ENCODE measurements around the gene LMOD2. TPM values are rescaled to one million over a fixed set of nuclear protein-coding genes. Genes with fewer than 3 reads are reported as not detected.

The LMOD2 gene
- polyA plus RNA-seq, 3 donors, result 0.09 TPM; not detected in 2

DNA sequence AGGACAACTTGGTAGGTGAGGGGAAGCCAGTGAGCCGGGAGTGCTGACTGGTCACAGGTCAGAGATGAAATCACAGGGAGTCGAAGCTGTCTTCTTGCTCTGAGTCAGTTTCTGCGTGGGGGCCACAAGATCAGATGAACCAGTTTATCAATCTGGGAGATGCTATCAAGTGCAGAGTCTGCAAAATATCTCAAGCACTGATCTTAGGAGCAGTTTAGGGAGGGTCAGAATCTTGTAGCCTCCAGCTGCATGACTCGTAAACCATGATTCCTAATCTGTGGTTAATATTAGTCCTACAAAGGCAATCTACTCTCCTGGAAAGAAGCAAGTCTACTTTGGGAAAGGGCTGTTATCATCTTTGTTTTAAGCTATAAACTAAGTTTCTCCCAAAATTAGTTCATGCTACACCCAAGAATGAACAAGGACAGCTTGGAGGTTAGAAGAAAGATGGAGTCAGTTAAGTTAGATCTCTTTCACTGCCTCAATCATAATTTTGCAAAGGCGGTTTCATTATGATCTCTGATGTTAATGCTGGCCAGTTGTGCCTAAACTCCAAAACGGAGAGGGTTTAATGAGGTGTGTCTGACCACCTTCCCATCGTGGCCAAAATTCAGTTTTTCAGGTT is 8.4 kb upstream of the LMOD2 start:
- H2AFZ ChIP-seq (ENCODE audit: insufficient read depth, low read depth, low read length, poor library complexity, severe bottlenecking), result no peak overlapping the region
- H3K4me1 ChIP-seq (ENCODE audit: control insufficient read depth in 1 of 2, insufficient read depth in 2 of 2, low read length in 2 of 2), result no peaks in the 10 kb centered on the region
- H4K20me1 ChIP-seq (ENCODE audit: insufficient read depth, low read length), result no peaks in the 10 kb centered on the region
- no peak overlapping the region for H3K9ac ChIP-seq (ENCODE audit: insufficient read depth, low read length, poor library complexity, severe bottlenecking)
- no peaks in the 10 kb centered on the region for H3K4me1 Mint-ChIP-seq
- H3K79me2 ChIP-seq (ENCODE audit: insufficient read depth, low read length), result no peaks in the 10 kb centered on the region
- no peak overlapping the region for H3K4me3 Mint-ChIP-seq
- H3K27ac ChIP-seq (ENCODE audit: low read depth in 1 of 2, low read length in 2 of 2), result no peak overlapping the region
- no peak for DNase-seq
- peaks cover 0 to 11% of the 10 kb centered on the region in 2 donors for H3K27me3 ChIP-seq (ENCODE audit: control insufficient read depth in 2 of 2, insufficient read depth in 2 of 2, low read length in 2 of 2)
- TF ChIP-seq, protein P1, sequence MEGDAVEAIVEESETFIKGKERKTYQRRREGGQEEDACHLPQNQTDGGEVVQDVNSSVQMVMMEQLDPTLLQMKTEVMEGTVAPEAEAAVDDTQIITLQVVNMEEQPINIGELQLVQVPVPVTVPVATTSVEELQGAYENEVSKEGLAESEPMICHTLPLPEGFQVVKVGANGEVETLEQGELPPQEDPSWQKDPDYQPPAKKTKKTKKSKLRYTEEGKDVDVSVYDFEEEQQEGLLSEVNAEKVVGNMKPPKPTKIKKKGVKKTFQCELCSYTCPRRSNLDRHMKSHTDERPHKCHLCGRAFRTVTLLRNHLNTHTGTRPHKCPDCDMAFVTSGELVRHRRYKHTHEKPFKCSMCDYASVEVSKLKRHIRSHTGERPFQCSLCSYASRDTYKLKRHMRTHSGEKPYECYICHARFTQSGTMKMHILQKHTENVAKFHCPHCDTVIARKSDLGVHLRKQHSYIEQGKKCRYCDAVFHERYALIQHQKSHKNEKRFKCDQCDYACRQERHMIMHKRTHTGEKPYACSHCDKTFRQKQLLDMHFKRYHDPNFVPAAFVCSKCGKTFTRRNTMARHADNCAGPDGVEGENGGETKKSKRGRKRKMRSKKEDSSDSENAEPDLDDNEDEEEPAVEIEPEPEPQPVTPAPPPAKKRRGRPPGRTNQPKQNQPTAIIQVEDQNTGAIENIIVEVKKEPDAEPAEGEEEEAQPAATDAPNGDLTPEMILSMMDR (IDR thresholded peaks at IDR 0.05), result no peak
- H3K27me3 Mint-ChIP-seq (ENCODE audit: low read depth in 3 of 3), result peaks cover 2 to 18% (median 4%) of the 10 kb centered on the region in 3 donors
- no peak overlapping the region for H3K4me2 ChIP-seq (replicated peaks; ENCODE audit: extremely low read depth, low read length, poor library complexity, severe bottlenecking)
- H3K27ac Mint-ChIP-seq, result no peak overlapping the region
- H3K36me3 ChIP-seq (replicated peaks in 1 of 2; ENCODE audit: control insufficient read depth in 1 of 2, insufficient read depth in 2 of 2, low read length in 2 of 2), result no peaks in the 10 kb centered on the region
- H3K9me3 ChIP-seq (replicated peaks in 1 of 2; ENCODE audit: control insufficient read depth in 1 of 2, insufficient read depth in 1 of 2, low read length in 2 of 2), result no peaks in the 10 kb centered on the region
- no peaks in the 10 kb centered on the region for H3K36me3 Mint-ChIP-seq
- peaks cover 0 to 2% (median 0%) of the 10 kb centered on the region in 7 donors for H3K9me3 Mint-ChIP-seq
- H3K4me3 ChIP-seq (replicated peaks in 1 of 3; ENCODE audit: low read depth in 2 of 3, low read length in 3 of 3), result no peak overlapping the region
- WGBS (ENCODE audit: insufficient coverage), result 93% methylated on average over 6 of the region's 7 CpGs
- intact Hi-C loops (cut with micrococcal nuclease), result no loop called here

DNA sequence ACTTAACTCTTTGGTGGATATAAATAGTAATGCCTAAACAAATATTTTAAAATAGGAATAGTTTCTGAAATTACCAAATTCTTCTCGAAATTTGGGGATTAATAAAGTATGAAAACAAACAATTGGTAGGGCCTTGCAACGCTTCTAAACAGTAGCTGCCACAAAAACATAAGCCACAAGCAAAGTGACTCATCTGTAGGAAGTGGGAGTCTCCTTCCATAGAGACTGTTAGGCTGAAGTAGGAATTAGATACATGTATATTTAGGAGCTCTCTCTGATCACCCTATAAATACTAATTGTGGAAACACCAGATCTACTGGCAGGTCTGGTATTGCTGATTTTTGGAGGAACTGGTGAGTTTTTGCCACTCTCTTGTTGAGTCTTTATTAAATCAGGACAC is 5.7 kb upstream of the LMOD2 start:
- Histone ChIP-seq H3K4me1 (ENCODE audit: control insufficient read depth in 1 of 2, insufficient read depth in 2 of 2, low read length in 2 of 2) (no peaks in the 10 kb centered on the region), H3K27ac (ENCODE audit: low read depth in 1 of 2, low read length in 2 of 2) (no peak overlapping the region), H3K4me3 (replicated peaks in 1 of 3; ENCODE audit: low read depth in 2 of 3, low read length in 3 of 3) (no peak overlapping the region), H4K20me1 (ENCODE audit: insufficient read depth, low read length) (no peaks in the 10 kb centered on the region), H3K36me3 (replicated peaks in 1 of 2; ENCODE audit: control insufficient read depth in 1 of 2, insufficient read depth in 2 of 2, low read length in 2 of 2) (no peaks in the 10 kb centered on the region), H3K79me2 (ENCODE audit: insufficient read depth, low read length) (no peaks in the 10 kb centered on the region), H3K9ac (ENCODE audit: insufficient read depth, low read length, poor library complexity, severe bottlenecking) (no peak overlapping the region), H3K27me3 (ENCODE audit: control insufficient read depth in 2 of 2, insufficient read depth in 2 of 2, low read length in 2 of 2) (peaks cover 0 to 3% of the 10 kb centered on the region in 2 donors), H3K9me3 (replicated peaks in 1 of 2; ENCODE audit: control insufficient read depth in 1 of 2, insufficient read depth in 1 of 2, low read length in 2 of 2) (no peaks in the 10 kb centered on the region), H2AFZ (ENCODE audit: insufficient read depth, low read depth, low read length, poor library complexity, severe bottlenecking) (no peak overlapping the region), H3K4me2 (replicated peaks; ENCODE audit: extremely low read depth, low read length, poor library complexity, severe bottlenecking) (no peak overlapping the region)
- WGBS (ENCODE audit: insufficient coverage), result no CpG with 5 or more reads among the region's 2 CpGs
- peaks cover 0 to 2% (median 0%) of the 10 kb centered on the region in 7 donors for H3K9me3 Mint-ChIP-seq
- no peaks in the 10 kb centered on the region for H3K36me3 Mint-ChIP-seq
- TF ChIP-seq, protein P1 (IDR thresholded peaks at IDR 0.05), result no peak
- no peaks in the 10 kb centered on the region for H3K4me1 Mint-ChIP-seq
- DNase-seq, result no peak
- intact Hi-C loops (cut with micrococcal nuclease), result no loop called here
- peaks cover 2 to 10% (median 4%) of the 10 kb centered on the region in 3 donors for H3K27me3 Mint-ChIP-seq (ENCODE audit: low read depth in 3 of 3)
- no peak overlapping the region for H3K4me3 Mint-ChIP-seq
- H3K27ac Mint-ChIP-seq, result no peak overlapping the region
